Measurements from ENCODE around the gene H6PD.
"Not testable (repeated sequence)": the region's sequence is repeated elsewhere in the genome, so short reads cannot be mapped to it uniquely, and the experiment has no call there.

The H6PD gene

GRCh38 chr1:9299571-9300541 lies 65.3 kb downstream of the H6PD start:
- DNase-seq (ENCODE audit: low read depth): not testable (repeated sequence)

- DNase-seq (ENCODE audit: low read depth): no peak
Measured at GRCh38 chr1:9300573-9300972, 66.0 kb downstream of the H6PD start.

GRCh38 chr1:9302745-9303524 lies 68.4 kb downstream of the H6PD start:
- no peak for DNase-seq (ENCODE audit: low read depth)

GRCh38 chr1:9303916-9304315 lies 69.3 kb downstream of the H6PD start:
- DNase-seq (ENCODE audit: low read depth): no peak

- DNase-seq (ENCODE audit: low read depth): no peak
Measured at GRCh38 chr1:9305216-9305615, 70.6 kb downstream of the H6PD start.

GRCh38 chr1:9306006-9306405 lies 71.4 kb downstream of the H6PD start:
- DNase-seq (ENCODE audit: low read depth): no peak

GRCh38 chr1:9307303-9307702 lies 72.7 kb downstream of the H6PD start:
- DNase-seq (ENCODE audit: low read depth): no peak

- DNase-seq (ENCODE audit: low read depth): no peak
Measured at GRCh38 chr1:9308236-9308785, 73.7 kb downstream of the H6PD start.

- no peak for DNase-seq (ENCODE audit: low read depth)
Measured at GRCh38 chr1:9309080-9309479, 74.5 kb downstream of the H6PD start.

GRCh38 chr1:9309991-9310390 lies 75.4 kb downstream of the H6PD start:
- no peak for DNase-seq (ENCODE audit: low read depth)

GRCh38 chr1:9311029-9311428 lies 76.5 kb downstream of the H6PD start:
- DNase-seq (ENCODE audit: low read depth): no peak

GRCh38 chr1:9311479-9311878 lies 76.9 kb downstream of the H6PD start:
- DNase-seq (ENCODE audit: low read depth): no peak

GRCh38 chr1:9312168-9312720 lies 77.7 kb downstream of the H6PD start:
- no peak for DNase-seq (ENCODE audit: low read depth)

GRCh38 chr1:9313576-9313975 lies 79.0 kb downstream of the H6PD start:
- no peak for DNase-seq (ENCODE audit: low read depth)

- no peak for DNase-seq (ENCODE audit: low read depth)
Measured at GRCh38 chr1:9314111-9314510, 79.5 kb downstream of the H6PD start.

GRCh38 chr1:9314711-9315379 lies 80.3 kb downstream of the H6PD start:
- DNase-seq (ENCODE audit: low read depth): no peak

- DNase-seq (ENCODE audit: low read depth): no peak
Measured at GRCh38 chr1:9315411-9316079, 81.0 kb downstream of the H6PD start.

GRCh38 chr1:9316080-9316444 lies 81.5 kb downstream of the H6PD start:
- DNase-seq (ENCODE audit: low read depth): no peak

- no peak for DNase-seq (ENCODE audit: low read depth)
Measured at GRCh38 chr1:9316512-9316911, 81.9 kb downstream of the H6PD start.

GRCh38 chr1:9317072-9317471 lies 82.5 kb downstream of the H6PD start:
- DNase-seq (ENCODE audit: low read depth): no peak

All from activated T-cell treated with anti-CD3 and anti-CD28 coated beads for 1 hour (primary cell).